ENCODE measurements around the gene UBE2F.

UBE2F gene

DNA sequence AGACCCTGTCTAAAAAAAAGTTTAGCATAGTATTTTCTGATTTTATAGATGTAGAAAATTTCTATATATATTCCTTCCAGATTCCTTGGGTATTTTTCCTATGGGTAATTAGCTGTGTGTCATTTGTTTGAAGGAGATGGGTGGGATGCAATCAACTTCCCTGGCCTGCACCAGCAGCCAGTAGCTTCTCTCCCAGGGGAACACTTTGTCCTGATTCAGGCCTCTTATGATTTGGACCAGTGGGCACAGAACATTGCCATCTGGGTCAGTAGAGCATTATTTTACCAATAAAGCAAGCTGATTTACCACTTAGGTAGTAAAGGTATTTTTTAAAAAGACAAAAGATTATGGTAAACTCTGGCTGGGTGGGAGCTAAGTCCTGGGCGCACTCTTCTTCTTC is 26.9 kb downstream of the UBE2F start:
- no peak overlapping the region for H3K27ac ChIP-seq (ENCODE audit: low read depth in 2 of 2, low read length in 2 of 2)
- no peaks in the 10 kb centered on the region for H3K9me3 ChIP-seq (ENCODE audit: control insufficient read depth in 2 of 2, low read length in 2 of 2)
- no peaks in the 10 kb centered on the region for H3K4me1 ChIP-seq (ENCODE audit: control insufficient read depth in 2 of 2, insufficient read depth in 2 of 2, low read length in 2 of 2)
- no peak overlapping the region for H3K9ac ChIP-seq (ENCODE audit: low read depth in 1 of 2, low read length in 2 of 2)
- no peaks in the 10 kb centered on the region for H3K27me3 ChIP-seq (ENCODE audit: control insufficient read depth in 2 of 2, insufficient read depth in 2 of 2, low read length in 2 of 2)
- peaks cover 5 to 13% of the 10 kb centered on the region in 2 donors for H3K36me3 ChIP-seq (ENCODE audit: control insufficient read depth in 2 of 2, insufficient read depth in 2 of 2, low read length in 2 of 2)
- no peak overlapping the region for H3K4me3 ChIP-seq (ENCODE audit: low read length in 2 of 2)

GRCh38 chr2:237995036-237995435 is 28.2 kb downstream of the UBE2F start:
- Histone ChIP-seq H3K36me3 (ENCODE audit: control insufficient read depth in 2 of 2, insufficient read depth in 2 of 2, low read length in 2 of 2) (peaks cover 5 to 13% of the 10 kb centered on the region in 2 donors), H3K27ac (ENCODE audit: low read depth in 2 of 2, low read length in 2 of 2) (no peak overlapping the region), H3K9ac (ENCODE audit: low read depth in 1 of 2, low read length in 2 of 2) (no peak overlapping the region), H3K9me3 (ENCODE audit: control insufficient read depth in 2 of 2, low read length in 2 of 2) (no peaks in the 10 kb centered on the region), H3K4me3 (ENCODE audit: low read length in 2 of 2) (no peak overlapping the region), H3K27me3 (ENCODE audit: control insufficient read depth in 2 of 2, insufficient read depth in 2 of 2, low read length in 2 of 2) (no peaks in the 10 kb centered on the region), H3K4me1 (ENCODE audit: control insufficient read depth in 2 of 2, insufficient read depth in 2 of 2, low read length in 2 of 2) (no peaks in the 10 kb centered on the region)

DNA sequence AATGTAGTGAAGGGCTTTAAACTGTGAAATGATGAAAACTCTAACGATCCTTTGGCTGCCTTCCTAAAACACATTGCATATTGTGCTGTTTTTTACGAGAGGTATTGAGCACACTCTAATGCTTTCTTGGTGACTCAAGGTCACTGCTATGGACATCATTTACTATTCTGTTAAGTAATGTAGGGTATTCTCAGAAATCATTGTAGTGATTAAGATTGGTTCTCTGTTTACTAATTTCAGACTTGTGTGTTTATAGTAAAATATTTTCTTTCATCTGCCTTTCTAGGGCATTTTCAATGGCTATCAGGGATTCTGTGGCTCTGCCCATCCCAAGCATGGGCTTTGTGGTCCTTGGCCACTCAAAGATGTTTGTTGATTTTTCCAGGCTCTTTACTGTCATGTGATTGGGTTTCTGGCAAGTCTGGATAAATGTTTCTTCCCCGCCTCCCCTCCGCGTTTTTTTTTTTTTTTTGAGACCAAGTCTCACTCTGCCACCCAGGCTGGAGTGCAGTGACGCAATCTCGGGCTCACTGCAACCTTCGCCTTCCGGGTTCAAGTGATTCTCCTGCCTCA is 29.3 kb downstream of the UBE2F start:
- no peak overlapping the region for H3K27ac ChIP-seq (ENCODE audit: low read depth in 2 of 2, low read length in 2 of 2)
- no peak overlapping the region for H3K9ac ChIP-seq (ENCODE audit: low read depth in 1 of 2, low read length in 2 of 2)
- no peaks in the 10 kb centered on the region for H3K4me1 ChIP-seq (ENCODE audit: control insufficient read depth in 2 of 2, insufficient read depth in 2 of 2, low read length in 2 of 2)
- no peaks in the 10 kb centered on the region for H3K9me3 ChIP-seq (ENCODE audit: control insufficient read depth in 2 of 2, low read length in 2 of 2)
- no peak overlapping the region for H3K4me3 ChIP-seq (ENCODE audit: low read length in 2 of 2)
- H3K27me3 ChIP-seq (ENCODE audit: control insufficient read depth in 2 of 2, insufficient read depth in 2 of 2, low read length in 2 of 2), result no peaks in the 10 kb centered on the region
- H3K36me3 ChIP-seq (ENCODE audit: control insufficient read depth in 2 of 2, insufficient read depth in 2 of 2, low read length in 2 of 2), result peaks cover 5 to 10% of the 10 kb centered on the region in 2 donors

- no peaks in the 10 kb centered on the region for H3K4me1 ChIP-seq (ENCODE audit: control insufficient read depth in 2 of 2, insufficient read depth in 2 of 2, low read length in 2 of 2)
- H3K36me3 ChIP-seq (ENCODE audit: control insufficient read depth in 2 of 2, insufficient read depth in 2 of 2, low read length in 2 of 2), result peaks cover 5 to 8% of the 10 kb centered on the region in 2 donors
- no peaks in the 10 kb centered on the region for H3K27me3 ChIP-seq (ENCODE audit: control insufficient read depth in 2 of 2, insufficient read depth in 2 of 2, low read length in 2 of 2)
- H3K9ac ChIP-seq (ENCODE audit: low read depth in 1 of 2, low read length in 2 of 2), result no peak overlapping the region
- H3K27ac ChIP-seq (ENCODE audit: low read depth in 2 of 2, low read length in 2 of 2), result no peak overlapping the region
- no peak overlapping the region for H3K4me3 ChIP-seq (ENCODE audit: low read length in 2 of 2)
- H3K9me3 ChIP-seq (ENCODE audit: control insufficient read depth in 2 of 2, low read length in 2 of 2), result no peaks in the 10 kb centered on the region
These were observed 30.7 kb downstream of the UBE2F start for GRCh38 chr2:237997521-237997920.

DNA sequence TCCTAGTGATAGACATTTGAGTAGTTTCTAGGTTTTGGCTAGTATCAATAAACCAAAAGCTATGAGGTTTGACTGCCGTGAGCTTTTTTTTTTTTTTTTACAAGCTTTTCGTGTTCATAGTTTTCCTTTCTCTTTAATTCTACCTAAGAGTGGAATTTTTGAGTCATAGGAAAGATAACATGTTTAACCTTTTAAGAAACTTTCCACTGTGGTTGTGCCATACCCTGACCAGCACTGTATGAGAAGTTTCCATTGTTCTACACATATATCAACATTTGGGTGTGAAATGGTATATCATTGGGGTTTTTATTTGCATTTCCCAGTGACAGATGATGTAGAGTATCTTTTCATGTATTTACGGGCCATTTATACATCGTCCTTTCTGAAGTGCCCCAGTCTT is 31.7 kb downstream of the UBE2F start:
- no peak overlapping the region for H3K9ac ChIP-seq (ENCODE audit: low read depth in 1 of 2, low read length in 2 of 2)
- H3K27ac ChIP-seq (ENCODE audit: low read depth in 2 of 2, low read length in 2 of 2), result no peak overlapping the region
- no peaks in the 10 kb centered on the region for H3K9me3 ChIP-seq (ENCODE audit: control insufficient read depth in 2 of 2, low read length in 2 of 2)
- H3K4me3 ChIP-seq (ENCODE audit: low read length in 2 of 2), result no peak overlapping the region
- no peaks in the 10 kb centered on the region for H3K4me1 ChIP-seq (ENCODE audit: control insufficient read depth in 2 of 2, insufficient read depth in 2 of 2, low read length in 2 of 2)
- peaks cover 5 to 8% of the 10 kb centered on the region in 2 donors for H3K36me3 ChIP-seq (ENCODE audit: control insufficient read depth in 2 of 2, insufficient read depth in 2 of 2, low read length in 2 of 2)
- H3K27me3 ChIP-seq (ENCODE audit: control insufficient read depth in 2 of 2, insufficient read depth in 2 of 2, low read length in 2 of 2), result no peaks in the 10 kb centered on the region

GRCh38 chr2:238003234-238004031 is 36.6 kb downstream of the UBE2F start:
- H3K4me1 ChIP-seq (ENCODE audit: control insufficient read depth in 2 of 2, insufficient read depth in 2 of 2, low read length in 2 of 2), result no peaks in the 10 kb centered on the region
- H3K9me3 ChIP-seq (ENCODE audit: control insufficient read depth in 2 of 2, low read length in 2 of 2), result no peaks in the 10 kb centered on the region
- H3K9ac ChIP-seq (ENCODE audit: low read depth in 1 of 2, low read length in 2 of 2), result no peak overlapping the region
- no peak overlapping the region for H3K4me3 ChIP-seq (ENCODE audit: low read length in 2 of 2)
- no peaks in the 10 kb centered on the region for H3K36me3 ChIP-seq (ENCODE audit: control insufficient read depth in 2 of 2, insufficient read depth in 2 of 2, low read length in 2 of 2)
- H3K27ac ChIP-seq (ENCODE audit: low read depth in 2 of 2, low read length in 2 of 2), result no peak overlapping the region
- no peaks in the 10 kb centered on the region for H3K27me3 ChIP-seq (ENCODE audit: control insufficient read depth in 2 of 2, insufficient read depth in 2 of 2, low read length in 2 of 2)

- Histone ChIP-seq H3K27me3 (ENCODE audit: control insufficient read depth in 2 of 2, insufficient read depth in 2 of 2, low read length in 2 of 2) (no peaks in the 10 kb centered on the region), H3K4me3 (ENCODE audit: low read length in 2 of 2) (no peak overlapping the region), H3K4me1 (ENCODE audit: control insufficient read depth in 2 of 2, insufficient read depth in 2 of 2, low read length in 2 of 2) (no peaks in the 10 kb centered on the region), H3K9me3 (ENCODE audit: control insufficient read depth in 2 of 2, low read length in 2 of 2) (no peaks in the 10 kb centered on the region), H3K9ac (ENCODE audit: low read depth in 1 of 2, low read length in 2 of 2) (no peak overlapping the region), H3K36me3 (ENCODE audit: control insufficient read depth in 2 of 2, insufficient read depth in 2 of 2, low read length in 2 of 2) (no peaks in the 10 kb centered on the region), H3K27ac (ENCODE audit: low read depth in 2 of 2, low read length in 2 of 2) (no peak overlapping the region)
These were observed 37.4 kb downstream of the UBE2F start for GRCh38 chr2:238004077-238004830.

DNA sequence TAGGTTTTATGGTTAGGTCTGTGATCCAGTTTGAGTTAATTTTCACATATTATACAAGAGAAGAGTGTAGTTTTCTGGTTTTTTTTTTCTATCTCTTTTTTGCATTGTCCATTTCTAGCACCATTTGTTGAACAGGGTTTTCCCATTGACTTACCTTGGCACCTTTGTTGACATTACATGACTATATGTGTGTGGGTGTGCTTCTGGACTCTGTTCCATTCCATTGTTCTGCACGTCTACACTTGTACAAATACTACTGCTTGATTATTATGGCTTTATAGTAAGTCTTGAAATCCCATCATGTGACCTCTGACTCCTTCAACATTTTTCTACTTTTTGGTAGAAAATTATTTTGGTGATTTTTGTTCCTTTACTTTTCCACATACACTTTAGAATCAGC is 38.7 kb downstream of the UBE2F start:
- Histone ChIP-seq H3K9ac (ENCODE audit: low read depth in 1 of 2, low read length in 2 of 2) (no peak overlapping the region), H3K27ac (ENCODE audit: low read depth in 2 of 2, low read length in 2 of 2) (no peak overlapping the region), H3K4me3 (ENCODE audit: low read length in 2 of 2) (no peak overlapping the region), H3K4me1 (ENCODE audit: control insufficient read depth in 2 of 2, insufficient read depth in 2 of 2, low read length in 2 of 2) (no peaks in the 10 kb centered on the region), H3K27me3 (ENCODE audit: control insufficient read depth in 2 of 2, insufficient read depth in 2 of 2, low read length in 2 of 2) (no peaks in the 10 kb centered on the region), H3K9me3 (ENCODE audit: control insufficient read depth in 2 of 2, low read length in 2 of 2) (no peaks in the 10 kb centered on the region), H3K36me3 (ENCODE audit: control insufficient read depth in 2 of 2, insufficient read depth in 2 of 2, low read length in 2 of 2) (no peaks in the 10 kb centered on the region)

DNA sequence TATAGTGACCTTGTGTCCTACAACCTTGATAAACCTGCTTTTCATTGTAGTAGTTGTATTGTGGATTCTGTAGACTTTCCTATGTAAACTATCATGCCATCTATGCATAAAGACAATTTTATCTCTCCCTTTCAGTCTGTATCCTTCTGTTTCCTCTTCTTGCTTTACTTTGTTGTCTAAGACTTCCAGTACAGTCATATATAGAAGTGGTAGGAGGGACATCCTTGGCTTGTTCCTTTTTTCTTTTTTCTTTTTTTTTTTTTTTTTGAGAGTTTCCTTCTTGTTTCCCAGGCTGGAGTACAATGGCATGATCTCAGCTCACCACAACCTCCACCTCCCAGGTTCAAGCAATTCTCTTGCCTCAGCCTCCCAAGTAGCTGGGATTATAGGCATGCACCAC is 39.7 kb downstream of the UBE2F start:
- no peaks in the 10 kb centered on the region for H3K4me1 ChIP-seq (ENCODE audit: control insufficient read depth in 2 of 2, insufficient read depth in 2 of 2, low read length in 2 of 2)
- H3K36me3 ChIP-seq (ENCODE audit: control insufficient read depth in 2 of 2, insufficient read depth in 2 of 2, low read length in 2 of 2), result no peaks in the 10 kb centered on the region
- H3K27ac ChIP-seq (ENCODE audit: low read depth in 2 of 2, low read length in 2 of 2), result no peak overlapping the region
- H3K9me3 ChIP-seq (ENCODE audit: control insufficient read depth in 2 of 2, low read length in 2 of 2), result no peaks in the 10 kb centered on the region
- H3K27me3 ChIP-seq (ENCODE audit: control insufficient read depth in 2 of 2, insufficient read depth in 2 of 2, low read length in 2 of 2), result no peaks in the 10 kb centered on the region
- no peak overlapping the region for H3K4me3 ChIP-seq (ENCODE audit: low read length in 2 of 2)
- H3K9ac ChIP-seq (ENCODE audit: low read depth in 1 of 2, low read length in 2 of 2), result no peak overlapping the region

DNA sequence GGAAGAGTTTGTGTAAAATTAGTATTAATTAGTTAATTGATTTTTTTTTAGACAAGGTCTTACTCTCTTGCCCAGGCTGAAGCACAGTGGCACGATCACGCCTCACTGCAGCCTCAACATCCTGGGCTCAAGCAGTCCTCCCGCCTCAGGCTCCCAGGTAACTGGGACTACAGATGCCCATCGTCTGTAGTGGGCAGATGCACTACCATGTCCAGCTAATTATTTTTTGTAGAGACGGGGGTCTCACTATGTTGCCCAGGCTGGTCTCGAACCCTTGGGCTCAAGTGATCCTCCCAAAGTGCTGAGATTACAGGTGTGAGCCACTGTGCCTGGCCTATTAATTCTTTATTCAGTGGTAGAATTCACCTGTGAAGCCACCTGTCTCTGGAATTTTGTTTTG is 41.1 kb downstream of the UBE2F start:
- Histone ChIP-seq H3K4me1 (ENCODE audit: control insufficient read depth in 2 of 2, insufficient read depth in 2 of 2, low read length in 2 of 2) (no peaks in the 10 kb centered on the region), H3K4me3 (ENCODE audit: low read length in 2 of 2) (no peak overlapping the region), H3K9ac (ENCODE audit: low read depth in 1 of 2, low read length in 2 of 2) (no peak overlapping the region), H3K36me3 (ENCODE audit: control insufficient read depth in 2 of 2, insufficient read depth in 2 of 2, low read length in 2 of 2) (no peaks in the 10 kb centered on the region), H3K27me3 (ENCODE audit: control insufficient read depth in 2 of 2, insufficient read depth in 2 of 2, low read length in 2 of 2) (no peaks in the 10 kb centered on the region), H3K27ac (ENCODE audit: low read depth in 2 of 2, low read length in 2 of 2) (no peak overlapping the region), H3K9me3 (ENCODE audit: control insufficient read depth in 2 of 2, low read length in 2 of 2) (no peaks in the 10 kb centered on the region)
